NCI-H345 treated with DMSO at 0.1 percent for 48 hours (cell line): Measurements from ENCODE around the gene CHGA.

Experiments used
- DNase-seq: peaks from one replicate; lab custom pipeline; 2025; ENCODE audit not compliant: unreplicated experiment; lab: John Stamatoyannopoulos, UW

Gene CHGA

DNA sequence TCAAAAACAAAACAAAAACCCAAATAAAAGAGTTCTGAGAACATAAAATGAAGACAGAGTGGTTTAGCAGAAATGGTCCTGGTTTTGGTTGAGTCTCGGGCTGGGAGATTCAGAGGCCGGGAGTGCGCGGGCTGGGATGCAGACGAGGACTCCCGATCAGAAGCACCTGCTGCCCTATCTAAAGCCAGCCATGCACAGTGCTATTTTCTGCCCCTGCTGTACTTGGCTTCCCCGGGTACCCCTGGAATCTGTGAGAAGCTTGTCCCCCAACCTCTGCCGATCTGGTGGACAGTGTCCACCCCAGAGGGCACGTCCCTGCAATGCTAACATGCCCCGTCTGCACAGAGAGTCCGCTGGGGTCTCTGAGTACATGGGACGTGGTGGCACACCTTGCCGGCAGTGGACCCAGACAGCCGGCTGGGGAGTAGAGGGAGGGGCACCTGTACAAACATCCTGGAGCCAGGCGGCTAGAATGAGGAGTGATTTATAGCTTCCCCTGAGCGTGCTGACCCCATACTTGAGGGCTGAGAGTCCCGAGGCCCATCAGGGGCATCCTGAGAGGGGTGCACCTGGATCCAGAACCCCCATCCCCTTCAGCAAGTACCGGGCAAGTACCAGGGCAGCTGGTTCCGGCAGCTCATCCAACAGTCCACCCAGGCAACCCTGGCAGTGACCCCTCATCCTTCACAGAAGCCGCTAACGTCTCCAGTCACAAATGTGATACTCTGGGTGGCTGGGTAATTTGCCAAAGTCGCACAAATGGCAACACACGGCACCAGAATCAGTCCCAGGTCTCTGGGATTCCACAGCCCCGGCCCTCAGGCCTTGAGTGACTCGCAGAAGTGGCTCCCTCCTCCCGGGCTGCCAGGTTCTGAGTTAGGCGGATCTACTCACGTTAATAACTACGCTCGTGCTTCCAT is 37.1 kb downstream of the CHGA start:
- peak; percentile 37 for DNase-seq

DNA sequence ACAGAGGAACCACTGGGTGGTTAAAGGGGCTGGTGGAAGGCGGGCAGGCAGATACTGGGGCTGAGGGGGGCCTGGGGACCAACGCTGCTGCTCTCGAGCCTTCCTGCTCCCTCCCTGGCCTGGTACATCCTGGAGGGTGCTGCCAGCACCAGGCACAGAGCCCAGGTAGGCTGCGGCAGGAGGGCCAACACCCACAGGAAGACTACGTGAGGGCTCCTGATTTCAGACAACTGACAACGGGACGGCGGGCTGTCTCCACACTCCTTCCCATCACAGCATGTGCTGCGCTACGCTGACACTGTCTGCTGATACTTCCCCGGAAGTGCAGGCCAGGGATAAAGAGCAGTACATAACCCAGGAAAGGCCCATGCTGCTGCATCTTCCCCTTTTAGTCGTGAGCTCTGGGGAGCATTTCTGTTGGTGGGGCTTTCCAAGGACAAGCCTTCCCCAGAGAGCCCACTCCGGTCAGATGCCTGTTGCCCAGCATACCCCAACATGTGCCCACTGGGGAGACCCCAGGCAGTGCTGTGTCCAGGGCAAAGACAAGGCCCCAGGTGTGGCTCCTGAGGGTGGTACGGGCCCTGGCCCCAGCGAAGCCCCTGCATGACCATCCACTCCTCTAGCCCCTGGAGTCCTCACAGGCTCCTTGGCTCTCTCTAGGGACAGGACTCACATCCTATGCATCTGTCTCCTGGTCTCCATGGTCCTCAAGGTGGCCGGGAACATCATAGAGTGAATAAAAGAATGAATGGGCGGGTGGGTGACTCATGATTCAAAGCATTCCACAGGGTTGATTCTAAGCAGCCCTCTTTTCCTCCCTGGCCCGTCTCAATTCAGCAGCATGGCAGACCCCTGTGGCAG is 38.0 kb downstream of the CHGA start:
- no peak for DNase-seq

DNA sequence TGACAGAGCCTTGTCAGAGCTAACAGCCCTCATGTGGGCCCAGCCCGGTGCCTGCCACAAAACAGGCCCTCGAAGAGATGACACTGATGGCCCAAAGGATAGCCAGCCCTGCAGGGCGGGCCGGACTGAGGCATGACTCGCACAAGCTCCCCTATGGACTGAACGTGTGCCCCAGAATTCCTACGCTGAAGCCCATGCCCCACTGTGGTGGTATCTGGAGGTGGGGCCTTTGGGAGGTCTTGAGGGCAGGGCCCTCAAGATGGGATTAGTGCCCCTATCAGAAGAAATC is 38.6 kb downstream of the CHGA start:
- DNase-seq = no peak

DNA sequence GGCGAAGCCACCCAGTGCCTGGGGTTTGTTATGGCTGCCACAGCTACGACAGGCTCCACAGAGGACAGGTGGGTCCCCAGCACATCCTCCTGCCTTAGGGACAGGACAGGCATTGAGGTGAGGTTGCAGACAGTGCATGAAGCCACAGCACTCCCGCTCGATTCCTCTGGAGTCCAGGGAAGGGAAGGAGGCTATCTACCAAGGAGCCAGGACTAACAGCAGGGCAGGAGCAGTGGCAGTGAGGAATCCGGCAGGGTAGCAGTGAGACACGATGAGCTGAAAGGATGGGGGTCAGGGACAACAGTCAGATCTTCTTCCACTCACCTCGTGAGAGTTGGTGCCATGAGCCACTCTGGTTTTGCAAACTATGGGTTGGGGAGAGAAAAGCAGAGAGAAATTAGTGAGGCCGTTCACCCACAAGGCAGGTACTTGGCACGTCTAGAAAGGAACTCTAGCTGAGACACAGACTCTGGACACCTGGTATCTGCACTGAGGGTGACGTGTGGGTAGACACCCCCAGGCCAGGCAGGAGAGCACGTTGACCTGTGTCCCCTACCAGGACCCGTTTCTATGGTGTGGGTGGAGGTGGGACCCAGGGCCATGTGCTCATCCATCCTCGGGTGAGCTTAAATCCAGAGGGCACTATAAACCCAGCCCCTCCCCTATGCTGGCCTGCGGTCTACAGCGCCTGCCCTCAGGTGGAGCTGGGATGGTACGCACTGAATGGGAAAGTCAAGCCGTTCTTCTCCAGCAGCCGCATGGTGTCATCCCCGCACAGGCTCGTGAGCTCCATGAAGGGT is 39.3 kb downstream of the CHGA start:
- no peak for DNase-seq

DNA sequence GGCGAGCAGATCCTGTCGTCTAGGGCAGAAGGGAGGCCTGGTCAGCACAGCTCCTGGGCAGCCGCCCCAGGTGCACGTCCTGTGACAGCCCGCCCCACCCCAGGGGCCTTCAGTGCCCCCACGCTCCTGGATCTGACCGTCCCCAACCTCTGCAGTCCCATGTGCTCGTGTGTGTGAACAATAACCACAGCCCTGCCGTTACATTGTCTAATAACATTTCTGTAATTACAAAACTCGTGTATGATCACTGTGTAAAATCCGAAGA is 39.8 kb downstream of the CHGA start:
- no peak for DNase-seq

DNA sequence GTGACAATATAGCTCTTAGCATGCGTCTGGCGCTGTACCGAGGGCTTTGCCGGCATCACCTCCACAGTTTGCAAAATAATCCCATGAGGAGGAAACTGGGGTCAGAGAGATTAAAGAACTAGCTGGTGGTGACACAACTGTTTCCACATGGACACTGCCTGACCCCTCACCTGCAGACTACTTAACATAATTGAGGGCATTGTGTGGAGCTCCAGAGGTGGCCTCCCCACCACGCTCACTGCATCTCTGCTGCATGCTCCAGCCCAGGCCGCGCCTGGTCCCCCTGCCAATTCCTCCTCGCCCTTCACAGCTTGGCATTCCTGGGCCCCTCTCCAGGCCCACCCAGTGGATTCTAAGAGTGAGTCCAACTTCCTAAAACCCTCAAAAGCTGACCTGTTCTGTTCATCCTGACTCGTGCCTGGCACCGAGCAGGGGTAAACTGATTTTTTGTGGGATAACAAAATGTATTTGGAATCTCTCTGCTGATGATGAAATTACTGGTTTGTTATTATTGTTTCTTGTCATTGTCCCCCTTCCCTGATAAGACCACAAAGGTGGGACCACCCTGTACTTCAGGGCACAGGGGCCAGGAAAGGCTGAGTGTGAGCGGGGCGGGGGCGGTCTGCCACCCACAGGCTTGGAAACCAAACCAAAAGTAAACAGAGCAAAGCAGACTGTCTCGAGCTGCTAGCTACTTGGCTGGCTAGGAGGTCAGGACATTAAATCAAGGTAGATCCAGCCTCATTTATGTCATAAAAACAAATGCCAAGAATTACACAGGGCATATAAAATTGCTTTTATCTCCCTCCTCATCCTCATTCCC is 40.6 kb downstream of the CHGA start:
- no peak for DNase-seq

DNA sequence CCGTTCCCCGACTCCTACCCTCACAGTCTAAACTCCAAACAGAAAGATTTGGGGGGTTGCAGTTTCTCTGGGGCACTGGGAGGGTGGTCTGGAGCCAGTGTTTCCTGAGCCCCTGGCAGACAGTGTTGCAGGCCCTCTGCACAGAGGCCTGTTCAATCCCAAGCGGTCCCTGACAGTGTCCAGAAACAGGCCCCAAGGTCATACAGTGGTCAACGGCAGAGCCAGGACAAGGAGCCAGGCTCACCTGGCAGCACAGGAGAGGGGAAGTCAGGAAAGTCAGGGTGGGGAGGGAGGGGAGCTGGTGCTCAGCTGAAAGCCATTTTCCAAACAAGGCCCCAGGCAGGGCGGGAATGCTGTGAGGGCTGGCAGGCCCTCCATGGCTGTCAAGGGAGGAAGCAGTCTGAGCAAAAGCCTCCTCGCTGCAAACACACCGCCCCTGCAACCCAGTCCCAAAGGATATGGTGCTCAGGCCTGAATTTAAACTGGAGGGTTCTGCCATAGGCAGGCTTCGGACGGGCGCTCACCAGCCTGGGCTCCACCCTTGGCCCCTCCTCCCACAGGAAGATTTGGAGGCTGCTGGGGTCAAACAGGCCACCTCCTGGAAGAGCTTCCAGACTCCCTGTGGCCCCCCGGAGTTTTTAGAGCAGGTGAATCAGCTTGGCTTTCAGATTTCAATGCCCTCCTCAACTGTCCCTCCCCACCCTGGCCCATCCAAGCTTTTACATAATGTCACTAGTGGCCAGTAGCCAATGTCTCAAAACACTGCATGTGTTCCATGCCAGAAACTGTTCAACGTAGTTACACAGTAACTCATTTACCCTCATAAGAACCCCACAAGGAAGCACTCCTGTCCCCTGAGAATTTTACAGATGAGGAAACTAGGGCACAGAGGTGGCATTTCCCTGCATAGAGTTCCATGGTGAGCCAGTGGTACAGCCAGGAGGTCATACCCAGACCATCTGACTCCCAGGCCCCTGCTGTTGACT is 41.5 kb downstream of the CHGA start:
- DNase-seq = no peak

DNA sequence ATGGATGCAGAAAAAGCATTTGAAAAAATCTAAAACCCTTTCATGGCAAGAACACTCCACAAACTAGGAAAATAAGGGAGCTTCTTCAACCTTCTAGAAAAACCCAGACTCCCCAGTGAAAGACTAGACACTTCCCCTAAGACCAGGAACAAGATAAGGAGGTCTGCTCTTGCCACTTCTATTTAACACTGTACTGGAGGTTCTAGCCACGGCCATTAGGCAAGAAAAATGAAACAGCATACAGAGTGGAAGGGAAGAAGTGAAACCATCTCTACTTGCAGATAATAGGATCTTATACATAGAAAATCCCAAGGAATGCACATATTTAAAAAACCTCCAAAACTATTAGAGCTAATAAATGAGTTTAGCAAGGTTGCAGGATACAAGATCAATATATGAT is 42.3 kb downstream of the CHGA start:
- no peak for DNase-seq

DNA sequence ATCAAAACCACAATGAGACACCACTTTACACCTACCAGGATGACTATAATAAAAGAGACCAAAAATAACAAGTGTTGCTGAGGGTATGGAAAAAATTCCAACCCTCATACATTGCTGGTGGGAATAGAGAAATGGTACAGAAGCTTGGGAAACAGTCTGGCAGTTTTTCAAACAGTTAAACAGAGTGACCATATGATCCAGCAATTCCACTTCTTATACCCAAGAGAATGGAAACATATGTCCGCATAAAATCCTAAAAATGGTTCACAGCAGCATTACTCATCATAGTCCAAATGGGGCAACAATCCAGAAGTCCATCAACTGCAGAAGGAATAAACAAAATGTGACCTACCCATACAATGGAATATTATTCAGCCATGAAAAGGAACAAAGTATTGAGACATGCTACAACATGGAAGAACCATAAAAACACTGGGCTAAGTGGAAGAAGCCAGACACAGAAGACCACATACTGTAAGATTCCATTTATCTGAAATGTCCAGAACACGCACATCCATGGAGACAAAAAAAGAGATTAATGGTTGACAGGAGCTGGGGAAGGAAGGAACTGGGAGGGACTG is 44.5 kb downstream of the CHGA start:
- no peak for DNase-seq

DNA sequence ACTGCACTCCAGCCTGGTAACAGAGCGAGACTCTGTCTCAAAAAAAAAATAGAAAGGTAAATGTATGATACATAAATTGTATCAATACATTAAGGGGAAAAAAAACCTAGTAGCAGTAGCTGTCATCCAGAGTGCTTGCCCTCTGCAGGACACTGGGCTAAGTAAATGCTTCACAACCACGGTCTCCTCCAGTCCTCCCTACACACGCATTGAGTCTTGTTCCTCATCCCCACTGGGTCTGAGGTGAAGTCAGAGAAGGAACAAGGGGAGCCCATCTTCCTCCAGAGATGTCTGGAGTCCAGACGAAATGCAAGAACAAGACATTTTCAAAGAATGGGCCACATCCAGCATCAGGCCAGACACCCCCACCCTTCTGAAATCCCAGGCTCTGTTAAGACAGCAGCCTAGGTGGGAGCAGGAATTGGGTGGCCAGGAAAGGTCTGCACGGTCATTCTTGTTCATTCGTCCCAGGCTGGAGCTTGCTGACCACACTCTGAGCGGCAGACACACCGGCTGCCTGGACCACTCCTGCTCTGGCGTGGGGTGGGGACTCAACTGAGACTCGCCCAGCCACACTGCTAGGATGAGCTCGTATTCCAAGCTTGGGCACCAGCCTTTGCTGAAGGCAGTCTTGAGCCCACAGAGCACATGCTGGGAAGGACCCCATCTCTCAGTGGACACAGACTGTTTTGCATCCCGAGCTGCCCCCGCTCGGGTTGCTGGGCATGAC is 45.5 kb downstream of the CHGA start:
- no peak for DNase-seq

DNA sequence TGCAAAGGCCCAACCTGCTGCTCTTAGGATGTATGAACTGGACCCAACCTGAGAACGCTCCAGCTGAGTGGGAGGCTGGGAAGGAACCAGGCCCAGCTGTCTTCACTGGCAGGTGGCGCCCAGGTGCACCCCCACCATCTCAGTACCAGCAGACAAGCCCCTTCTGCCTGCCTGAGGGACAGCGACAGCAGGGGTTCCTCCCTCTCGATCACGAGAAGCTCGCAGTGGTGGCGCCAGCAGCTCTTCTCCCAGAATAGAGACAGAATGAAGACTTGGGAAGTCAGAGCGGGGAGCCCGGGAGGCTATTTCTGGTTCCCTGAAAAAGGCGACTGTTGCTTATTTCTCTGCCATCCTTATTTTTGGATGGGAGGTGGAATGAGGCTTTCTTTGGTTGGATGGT is 46.5 kb downstream of the CHGA start:
- DNase-seq = peak; percentile 15

DNA sequence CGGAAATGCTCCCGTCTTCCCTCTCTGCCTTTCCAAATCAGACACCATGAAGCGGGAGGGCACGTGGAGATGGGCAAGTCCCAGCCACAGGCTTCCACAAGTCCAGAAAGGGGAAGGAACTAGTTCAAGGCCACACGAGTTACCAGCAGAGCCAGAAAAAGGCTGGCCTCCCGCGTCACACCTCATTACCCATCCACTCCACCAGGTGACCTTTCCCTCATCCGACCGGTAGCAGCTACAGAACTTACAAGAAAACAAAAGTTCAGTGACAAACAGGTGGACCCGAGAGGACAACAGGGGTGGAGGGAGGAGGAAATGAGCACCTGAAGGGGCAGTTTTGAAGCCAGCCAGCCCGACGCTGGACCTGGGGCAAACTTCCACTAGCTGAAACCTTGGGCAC is 46.9 kb downstream of the CHGA start:
- no peak for DNase-seq

DNA sequence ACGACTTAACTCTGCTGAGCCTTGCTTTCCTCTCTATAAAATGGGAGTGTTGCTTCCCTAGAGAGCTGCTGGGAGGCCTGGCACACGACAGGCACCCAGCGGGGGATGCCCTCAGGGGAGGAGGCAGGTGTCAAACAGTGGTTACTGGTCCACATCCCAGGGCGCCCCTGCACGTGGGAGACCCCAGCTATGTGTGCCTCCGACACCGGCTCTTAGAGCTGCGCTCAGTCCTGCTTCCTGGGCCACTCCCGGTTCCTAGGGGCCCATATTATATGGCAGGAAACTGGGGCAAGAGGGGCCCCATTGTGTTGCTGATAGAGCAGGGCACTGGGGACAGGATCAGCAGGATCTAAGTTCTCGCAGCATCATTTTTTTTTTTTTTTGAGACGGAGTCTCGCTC is 47.3 kb downstream of the CHGA start:
- peak; percentile 29 for DNase-seq

DNA sequence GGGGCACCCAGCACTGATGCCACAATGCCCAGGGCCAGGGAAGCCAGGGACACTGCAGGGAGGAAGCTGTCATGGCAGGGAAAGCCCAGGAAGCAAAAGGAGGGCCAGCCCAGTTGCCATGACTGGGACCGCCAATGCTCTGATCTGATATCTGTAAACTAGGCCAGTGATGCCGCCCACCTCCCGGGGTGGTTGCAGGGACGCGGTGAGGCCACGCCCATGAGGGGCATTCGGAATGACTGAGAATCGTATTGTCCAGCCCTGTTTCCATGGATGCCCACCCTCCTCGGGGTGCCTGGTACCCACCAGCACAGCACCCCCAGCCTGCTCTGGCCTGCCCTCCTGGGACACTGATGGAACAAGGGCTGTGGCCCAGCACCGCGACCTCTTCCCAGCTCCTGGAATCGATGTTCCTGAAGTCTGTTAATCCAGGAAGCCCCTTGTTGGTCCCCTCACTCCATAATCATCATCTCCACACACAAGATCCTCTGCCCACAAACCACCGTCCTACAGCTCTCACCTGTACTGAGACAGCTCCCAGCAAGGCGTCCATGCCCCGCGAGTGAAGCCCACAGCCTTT is 48.7 kb downstream of the CHGA start:
- DNase-seq = no peak

DNA sequence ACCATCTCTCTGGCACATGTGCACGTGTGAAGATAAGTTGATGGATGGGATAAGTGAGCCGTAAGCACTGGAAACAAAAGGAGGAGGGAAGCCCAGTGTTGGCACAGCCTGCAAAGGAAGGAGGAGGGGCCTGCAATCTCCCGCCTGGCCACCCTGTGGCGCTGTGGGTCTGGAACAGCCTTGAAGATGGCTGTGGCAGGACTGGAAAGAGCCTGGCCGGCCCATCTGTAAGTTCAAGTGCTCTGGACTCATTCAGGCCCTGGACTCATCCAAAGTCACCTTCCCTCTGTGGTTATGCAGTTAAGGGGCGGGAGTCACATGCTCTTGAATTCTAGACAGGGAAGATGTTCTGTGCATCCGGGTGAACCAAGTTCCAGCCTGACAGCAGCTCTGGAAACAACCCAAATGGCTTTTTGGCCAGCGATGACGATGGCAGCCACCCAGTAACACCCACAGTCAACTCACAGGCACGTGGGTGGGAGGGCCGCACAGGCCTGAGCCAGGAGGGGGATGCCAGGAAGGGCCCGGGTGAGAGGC is 50.4 kb downstream of the CHGA start:
- DNase-seq = peak; percentile 12

DNA sequence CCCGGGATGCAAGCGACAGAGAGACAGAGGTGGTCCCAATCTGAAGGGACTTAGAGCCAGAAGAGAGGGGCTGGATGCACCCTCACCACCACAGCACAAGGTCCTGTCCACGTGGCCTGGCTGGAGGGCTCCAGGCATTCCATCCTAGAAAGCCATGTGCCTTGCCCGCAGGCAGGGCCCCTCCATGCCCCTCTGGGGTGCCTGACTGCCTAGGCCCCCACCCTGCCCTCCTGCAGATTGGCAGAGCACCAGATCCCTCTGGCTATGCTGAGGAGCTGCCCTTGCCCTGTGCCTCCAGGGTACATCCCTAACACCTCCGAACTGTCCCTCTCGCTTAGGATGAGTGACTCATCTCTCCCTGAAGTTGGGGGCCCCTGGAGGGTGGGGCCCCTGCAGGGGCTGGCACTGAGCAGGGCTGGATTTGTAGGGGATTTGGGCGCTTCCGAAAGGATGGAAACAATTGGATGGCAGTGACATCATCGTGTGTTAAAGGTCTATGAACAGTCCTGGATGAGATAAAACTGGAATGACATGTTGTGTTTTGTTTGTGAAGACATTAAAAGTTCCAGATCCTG is 50.9 kb downstream of the CHGA start:
- no peak for DNase-seq

DNA sequence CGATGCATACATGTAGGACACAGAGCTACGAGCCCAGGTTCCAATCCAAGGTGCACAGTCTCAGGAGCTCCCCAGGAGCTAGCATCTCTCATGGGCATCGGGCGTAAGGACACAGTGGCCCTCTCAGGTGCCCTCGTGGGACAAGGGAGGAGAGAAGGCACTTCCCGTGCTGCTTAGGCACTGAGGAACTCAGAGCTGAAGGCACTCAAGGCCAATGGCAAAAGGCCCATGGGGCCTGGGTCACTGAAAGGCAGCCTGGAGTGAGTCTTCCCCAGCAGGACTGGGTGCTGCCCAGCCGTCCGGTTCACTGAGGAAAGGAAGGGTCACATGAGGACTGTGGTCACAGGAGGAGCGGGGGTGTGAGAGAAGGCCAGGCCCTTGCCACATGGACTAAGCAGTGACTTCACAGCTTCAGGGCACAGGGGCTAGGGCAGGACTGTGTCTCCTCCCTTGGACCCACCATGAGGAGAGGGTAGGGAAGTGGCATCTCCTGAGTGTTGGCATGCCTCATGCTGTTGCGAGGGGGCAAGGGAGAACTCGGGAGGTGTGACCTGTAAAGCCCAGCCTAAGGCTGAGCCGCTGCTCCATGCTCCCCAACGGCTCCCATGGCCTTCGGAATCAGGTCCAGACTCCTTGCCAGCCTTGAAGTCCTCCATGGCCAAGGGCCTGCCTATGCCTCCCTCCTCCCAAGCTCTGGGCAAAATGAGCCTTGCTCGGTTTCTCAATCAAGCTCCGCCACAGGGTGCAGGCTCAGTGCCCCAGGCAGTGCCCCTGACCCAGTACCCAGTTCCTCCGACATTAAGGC is 51.8 kb downstream of the CHGA start:
- no peak for DNase-seq
